Epithelial cell of proximal tubule (primary cell): ENCODE data around the gene RAB8B. TPM values are rescaled to one million over a fixed set of nuclear protein-coding genes. Genes with fewer than 3 reads are reported as not detected.

Source experiments
- DNase-seq: peaks from one replicate; pipeline ENCODE4 v3.0.0-alpha.2; 2011; ENCODE audit warnings: low read depth
- H3K4me3 ChIP-seq: 2 replicates; pipeline ENCODE4 v1.5.1; 2011; ENCODE audit warnings: low read depth, mild to moderate bottlenecking, low read length
- CTCF ChIP-seq: conservative IDR thresholded peaks from 2 replicates; pipeline ENCODE4 v1.5.1; 2012; ENCODE audit warnings: low read depth, mild to moderate bottlenecking, low read length
- total RNA-seq: library from RNA; depleted of rRNA; stranded (reverse); fragments of >200 nt; gene quantifications from 2 replicates; pipeline ENCODE4 v1.2.3, GENCODE V29; 2015

Gene RAB8B
- total RNA-seq, 1 donor from 2014 or later, result 20.9 TPM

GRCh38 chr15:63277038-63277892 lies 87.9 kb downstream of the RAB8B start, which contains the start of gene APH1B:
TSS of gene APH1B (plus strand) at chr15:63277605. CDS start at chr15:63277624, 19 bp downstream.
- no peak for DNase-seq
- TF ChIP-seq CTCF, result no peak
- peak within 1 kb of the TSS; percentile 67 for H3K4me3 ChIP-seq

GRCh38 chr15:63277893-63278456 lies 88.6 kb downstream of the RAB8B start:
- DNase-seq, result no peak
- no peak for TF ChIP-seq CTCF
- peak overlapping the region; percentile 67 for H3K4me3 ChIP-seq

- no peak for TF ChIP-seq CTCF
- no peak overlapping the region for H3K4me3 ChIP-seq
- DNase-seq, result no peak
Measured at GRCh38 chr15:63283126-63283525, 93.7 kb downstream of the RAB8B start.

- no peak for DNase-seq
- no peak for TF ChIP-seq CTCF
- H3K4me3 ChIP-seq, result no peak overlapping the region
Measured at GRCh38 chr15:63284335-63284734, 94.9 kb downstream of the RAB8B start.

- no peak for DNase-seq
- no peak for TF ChIP-seq CTCF
- no peak overlapping the region for H3K4me3 ChIP-seq
Measured at GRCh38 chr15:63287109-63287508, 97.7 kb downstream of the RAB8B start.

- no peak for DNase-seq
- H3K4me3 ChIP-seq, result no peak overlapping the region
- no peak for TF ChIP-seq CTCF
Measured at GRCh38 chr15:63288342-63288741, 98.9 kb downstream of the RAB8B start.
